GM18873 (cell line): ENCODE data around the gene ERCC4.
A peak's percentile ranks its signal among the peaks of the same experiment; 100 is the strongest.

Experiments used
- ATAC-seq: cut with Tn5 transposase; IDR thresholded peaks from one replicate; pipeline ENCODE4 v1.9.1; 2021; ENCODE audit warnings: mild to moderate bottlenecking, moderate library complexity, moderate number of reproducible peaks; ENCODE audit not compliant: unreplicated experiment, low FRiP score

ERCC4 gene

GRCh38 chr16:13984794-13985193 lies 64.8 kb downstream of the ERCC4 start:
- no peak for ATAC-seq

GRCh38 chr16:13988038-13988437 lies 68.1 kb downstream of the ERCC4 start:
- ATAC-seq = no peak

- no peak for ATAC-seq
Observed at GRCh38 chr16:13992322-13992721, 72.4 kb downstream of the ERCC4 start.

- ATAC-seq = no peak
Observed at GRCh38 chr16:13992976-13993375, 73.0 kb downstream of the ERCC4 start.

- ATAC-seq = no peak
Observed at GRCh38 chr16:13994239-13995106, 74.5 kb downstream of the ERCC4 start.

GRCh38 chr16:13995194-13995593 lies 75.2 kb downstream of the ERCC4 start:
- no peak for ATAC-seq

- no peak for ATAC-seq
Observed at GRCh38 chr16:13996778-13997288, 76.9 kb downstream of the ERCC4 start.

- ATAC-seq = no peak
Observed at GRCh38 chr16:13997526-13997925, 77.6 kb downstream of the ERCC4 start.

GRCh38 chr16:13997933-13998332 lies 78.0 kb downstream of the ERCC4 start:
- ATAC-seq = peak; percentile 92

- no peak for ATAC-seq
Observed at GRCh38 chr16:13999071-13999894, 79.3 kb downstream of the ERCC4 start.

- ATAC-seq = no peak
Observed at GRCh38 chr16:13999895-14000425, 80.0 kb downstream of the ERCC4 start.

GRCh38 chr16:14001521-14001920 lies 81.6 kb downstream of the ERCC4 start:
- ATAC-seq = no peak
